Hepatocyte (in vitro differentiated cells): ENCODE measurements around the gene TEAD1. TPM values are rescaled to one million over a fixed set of nuclear protein-coding genes. Genes with fewer than 3 reads are reported as not detected.

ENCODE experiments used
- DNase-seq: peaks from one replicate; pipeline ENCODE4 v3.0.0-alpha.2; 2016; ENCODE audit warnings: low spot score
- H2AFZ ChIP-seq: fragments of 200-600 bp; sonication (generic); 2 replicates; pipeline ENCODE4 v1.6.0; 2016; ENCODE audit warnings: antibody characterized with exemption, mild to moderate bottlenecking
- H3K27ac ChIP-seq: fragments of 200-600 bp; sonication (generic); 2 replicates; pipeline ENCODE4 v1.5.1; 2016; ENCODE audit warnings: mild to moderate bottlenecking
- H3K27me3 ChIP-seq: fragments of 200-600 bp; sonication (generic); 2 replicates; pipeline ENCODE4 v1.6.1; 2016
- H3K36me3 ChIP-seq: fragments of 200-600 bp; sonication (generic); replicated peaks from 2 replicates; pipeline ENCODE4 v1.5.1; 2016; ENCODE audit warnings: low read depth; ENCODE audit not compliant: insufficient read depth
- H3K4me1 ChIP-seq: fragments of 200-600 bp; sonication (generic); 2 replicates; pipeline ENCODE4 v1.5.1; 2016; ENCODE audit warnings: mild to moderate bottlenecking, moderate library complexity; ENCODE audit not compliant: insufficient read depth
- H3K4me2 ChIP-seq: fragments of 200-600 bp; sonication (generic); 2 replicates; pipeline ENCODE4 v1.6.0; 2016
- H3K4me3 ChIP-seq: fragments of 200-600 bp; sonication (generic); 2 replicates; pipeline ENCODE4 v1.5.1; 2016; ENCODE audit warnings: mild to moderate bottlenecking
- H3K79me2 ChIP-seq: fragments of 200-600 bp; sonication (generic); 2 replicates; pipeline ENCODE4 v1.6.0; 2017; ENCODE audit warnings: mild to moderate bottlenecking
- H3K9me2 ChIP-seq: fragments of 200-600 bp; sonication (generic); replicated peaks from 2 replicates; pipeline ENCODE4 v1.6.0; 2017; ENCODE audit warnings: mild to moderate bottlenecking; ENCODE audit not compliant: insufficient read depth
- H3K9me3 ChIP-seq: fragments of 200-600 bp; sonication (generic); 2 replicates; pipeline ENCODE4 v1.5.1; 2016; ENCODE audit warnings: low read depth, mild to moderate bottlenecking
- H4K20me1 ChIP-seq: fragments of 200-600 bp; sonication (generic); 2 replicates; pipeline ENCODE4 v1.6.0; 2016; ENCODE audit warnings: mild to moderate bottlenecking; ENCODE audit not compliant: insufficient read depth, poor library complexity, severe bottlenecking
- EZH2 ChIP-seq: fragments of 200-600 bp; sonication (generic); IDR thresholded peaks from 2 replicates; pipeline ENCODE4 v1.6.1; 2016; ENCODE audit warnings: antibody characterized with exemption, mild to moderate bottlenecking, borderline replicate concordance
- EZH2phosphoT487 ChIP-seq: fragments of 200-600 bp; sonication (generic); IDR thresholded peaks from one replicate; pipeline ENCODE4 v1.6.1; 2018; ENCODE audit warnings: antibody characterized with exemption, mild to moderate bottlenecking, low read depth, moderate library complexity; ENCODE audit not compliant: unreplicated experiment, severe bottlenecking
- WGBS: methylation state at CpG from one replicate; pipeline ENCODE4 v1.1.6; 2016; ENCODE audit warnings: low lambda C conversion rate; ENCODE audit errors: missing lambda C conversion rate; 5-methylcytosine and 5-hydroxymethylcytosine counted together
- polyA plus RNA-seq: library from polyadenylated mRNA; unstranded; fragments of >200 nt; fragmentation: Nextera tagmentation; extraction: Ambion mirVana; gene quantifications from 2 replicates; pipeline ENCODE4 v1.2.1, GENCODE V29; 2016
- total RNA-seq: library from RNA; depleted of rRNA; stranded (reverse); fragments of >200 nt; gene quantifications from 2 replicates; pipeline ENCODE4 v1.2.3, GENCODE V29; 2014
- TF ChIP-seq, protein P1 (sequence below): fragments of 200-600 bp; sonication (generic); IDR thresholded peaks from 2 replicates; pipeline ENCODE4 v1.5.1; 2016; ENCODE audit warnings: antibody characterized with exemption, mild to moderate bottlenecking; ENCODE audit not compliant: poor library complexity

TEAD1 gene
- total and polyA plus RNA-seq, 2 experiments from 2014 or later: 37.2 to 82.2 TPM

DNA sequence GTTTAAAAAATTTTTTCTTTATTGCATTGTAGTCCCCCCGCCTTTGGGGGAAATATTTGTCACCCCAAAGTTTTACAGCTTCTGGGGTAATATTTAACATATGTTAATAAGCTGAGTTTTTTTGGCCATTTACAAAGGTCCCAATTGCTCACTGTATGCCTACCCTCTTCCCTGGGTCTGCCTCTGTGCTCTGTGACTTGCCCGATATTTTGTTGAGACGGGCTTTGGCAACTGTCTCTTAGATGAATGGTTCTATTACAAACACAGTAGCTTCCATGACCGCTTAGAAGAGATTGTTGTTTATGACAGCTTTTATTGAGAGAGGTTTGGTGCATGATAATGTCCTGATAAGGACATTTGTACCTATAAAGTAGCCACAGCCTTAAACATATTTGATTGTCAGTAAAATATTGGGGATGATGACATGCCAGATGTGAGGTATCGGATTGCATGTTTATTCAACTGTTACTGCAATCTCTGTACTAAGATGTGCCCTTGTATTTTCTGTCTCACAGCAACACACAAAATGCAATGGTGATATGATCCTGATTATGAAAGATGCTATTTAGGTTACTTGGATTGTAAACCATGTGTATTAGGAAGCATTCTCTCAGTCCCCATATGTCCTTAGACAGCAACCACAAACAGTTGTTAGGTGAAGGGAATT lies 103.1 kb downstream of the TEAD1 start:
- no peaks in the 10 kb centered on the region for H4K20me1 ChIP-seq
- peaks cover 15% of the 10 kb centered on the region for H3K4me1 ChIP-seq
- H3K79me2 ChIP-seq: peaks cover 94% of the 10 kb centered on the region
- peak overlapping the region; percentile 55 for H3K27ac ChIP-seq
- no peak overlapping the region for H2AFZ ChIP-seq
- H3K4me3 ChIP-seq: no peak overlapping the region
- no peaks in the 10 kb centered on the region for H3K36me3 ChIP-seq
- no peak for DNase-seq
- no peak overlapping the region for H3K4me2 ChIP-seq
- TF ChIP-seq EZH2 (no peak), EZH2phosphoT487 (no peak)
- TF ChIP-seq, protein P1, sequence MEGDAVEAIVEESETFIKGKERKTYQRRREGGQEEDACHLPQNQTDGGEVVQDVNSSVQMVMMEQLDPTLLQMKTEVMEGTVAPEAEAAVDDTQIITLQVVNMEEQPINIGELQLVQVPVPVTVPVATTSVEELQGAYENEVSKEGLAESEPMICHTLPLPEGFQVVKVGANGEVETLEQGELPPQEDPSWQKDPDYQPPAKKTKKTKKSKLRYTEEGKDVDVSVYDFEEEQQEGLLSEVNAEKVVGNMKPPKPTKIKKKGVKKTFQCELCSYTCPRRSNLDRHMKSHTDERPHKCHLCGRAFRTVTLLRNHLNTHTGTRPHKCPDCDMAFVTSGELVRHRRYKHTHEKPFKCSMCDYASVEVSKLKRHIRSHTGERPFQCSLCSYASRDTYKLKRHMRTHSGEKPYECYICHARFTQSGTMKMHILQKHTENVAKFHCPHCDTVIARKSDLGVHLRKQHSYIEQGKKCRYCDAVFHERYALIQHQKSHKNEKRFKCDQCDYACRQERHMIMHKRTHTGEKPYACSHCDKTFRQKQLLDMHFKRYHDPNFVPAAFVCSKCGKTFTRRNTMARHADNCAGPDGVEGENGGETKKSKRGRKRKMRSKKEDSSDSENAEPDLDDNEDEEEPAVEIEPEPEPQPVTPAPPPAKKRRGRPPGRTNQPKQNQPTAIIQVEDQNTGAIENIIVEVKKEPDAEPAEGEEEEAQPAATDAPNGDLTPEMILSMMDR: no peak
- no peaks in the 10 kb centered on the region for H3K9me3 ChIP-seq
- no peaks in the 10 kb centered on the region for H3K27me3 ChIP-seq
- H3K9me2 ChIP-seq: no peaks in the 10 kb centered on the region
- 64% methylated on average over 5 of the region's 5 CpGs for WGBS

DNA sequence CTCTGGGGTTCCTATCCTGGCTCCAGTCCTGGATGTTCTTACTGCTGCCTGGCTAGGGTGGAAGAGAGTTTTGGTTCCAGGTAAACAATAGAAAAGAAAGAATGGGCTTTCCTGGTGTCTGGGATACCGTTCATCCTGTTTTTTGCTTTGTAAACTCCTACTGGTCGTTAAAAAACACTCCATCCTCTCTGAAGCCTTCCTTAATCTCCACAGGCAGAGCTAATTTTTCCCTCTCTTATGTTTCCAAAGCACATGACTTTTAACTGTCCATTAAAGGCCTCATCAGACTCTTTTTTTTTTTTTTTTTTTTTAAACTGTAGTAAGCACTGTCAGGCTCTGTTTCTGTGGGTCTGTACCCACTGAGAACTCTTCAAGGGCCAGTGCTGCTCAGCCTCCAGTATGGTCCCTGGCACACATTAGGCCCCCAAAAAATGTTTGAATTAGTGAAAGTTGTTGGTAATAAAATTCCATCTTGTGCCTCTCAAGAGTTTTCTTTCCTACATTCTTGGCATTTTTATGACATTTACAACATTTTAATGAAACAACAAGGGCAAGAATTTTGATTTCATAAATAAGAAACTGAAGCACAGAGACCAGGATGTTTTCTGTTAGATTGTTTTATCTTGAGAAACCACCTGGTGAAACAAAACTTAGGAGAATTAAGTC lies 104.2 kb downstream of the TEAD1 start:
- Histone ChIP-seq H3K9me3 (no peaks in the 10 kb centered on the region), H3K36me3 (no peaks in the 10 kb centered on the region), H3K27ac (peak overlapping the region; percentile 28), H3K27me3 (no peaks in the 10 kb centered on the region), H4K20me1 (no peaks in the 10 kb centered on the region), H3K9me2 (no peaks in the 10 kb centered on the region), H3K4me1 (peaks cover 15% of the 10 kb centered on the region), H3K4me2 (no peak overlapping the region), H2AFZ (no peak overlapping the region), H3K4me3 (no peak overlapping the region), H3K79me2 (peaks cover 94% of the 10 kb centered on the region)
- no peak for DNase-seq
- WGBS: 43% methylated on average over 2 of the region's 2 CpGs
- no peak for TF ChIP-seq EZH2
- no peak for TF ChIP-seq EZH2phosphoT487
- TF ChIP-seq, protein P1: no peak

DNA sequence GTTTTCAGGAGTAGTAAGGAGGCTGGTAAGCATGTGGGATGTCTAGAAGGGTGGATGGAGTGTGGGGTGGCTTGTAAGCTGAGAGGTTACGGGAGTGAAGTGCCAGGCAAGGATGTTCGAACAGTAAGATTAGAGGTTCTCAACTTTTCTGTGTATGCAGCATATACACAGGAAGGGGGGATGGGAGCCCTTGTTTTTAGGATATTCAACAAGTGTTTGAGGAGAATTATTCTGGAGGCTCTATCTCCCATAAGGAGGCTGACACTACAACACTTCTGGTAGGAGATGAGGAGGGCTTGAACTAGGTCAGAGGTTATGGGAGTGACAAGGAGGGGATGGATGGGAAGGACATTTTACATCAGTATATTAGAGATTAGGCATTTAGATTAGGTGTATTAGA lies 109.5 kb downstream of the TEAD1 start:
- no peaks in the 10 kb centered on the region for H3K9me3 ChIP-seq
- H4K20me1 ChIP-seq: no peaks in the 10 kb centered on the region
- H3K9me2 ChIP-seq: no peaks in the 10 kb centered on the region
- no peak overlapping the region for H2AFZ ChIP-seq
- no peak overlapping the region for H3K4me2 ChIP-seq
- 95% methylated on average over 2 of the region's 2 CpGs for WGBS
- H3K4me1 ChIP-seq: no peaks in the 10 kb centered on the region
- no peaks in the 10 kb centered on the region for H3K36me3 ChIP-seq
- no peaks in the 10 kb centered on the region for H3K27me3 ChIP-seq
- DNase-seq: no peak
- no peak for TF ChIP-seq EZH2phosphoT487
- TF ChIP-seq, protein P1: no peak
- no peak for TF ChIP-seq EZH2
- peaks cover 90% of the 10 kb centered on the region for H3K79me2 ChIP-seq
- H3K4me3 ChIP-seq: no peak overlapping the region
- H3K27ac ChIP-seq: no peak overlapping the region
